NCI-H524 treated with DMSO at 0.1 percent for 48 hours (cell line): ENCODE results near the gene CKB.

Experiments used
- DNase-seq: peaks from one replicate; lab custom pipeline; 2025; lab: John Stamatoyannopoulos, UW

Gene CKB

GRCh38 chr14:103483600-103483999, 39.0 kb downstream of the CKB start:
- no peak for DNase-seq

- DNase-seq, result no peak
These were observed 42.0 kb downstream of the CKB start for GRCh38 chr14:103480595-103480994.

GRCh38 chr14:103476631-103477030, 46.0 kb downstream of the CKB start:
- no peak for DNase-seq

- no peak for DNase-seq
These were observed 46.6 kb downstream of the CKB start for GRCh38 chr14:103476065-103476464.

GRCh38 chr14:103474893-103475292, 47.7 kb downstream of the CKB start:
- DNase-seq, result no peak

GRCh38 chr14:103472939-103473338, 49.7 kb downstream of the CKB start:
- no peak for DNase-seq
